Measurements from ENCODE around the gene TBK1. TPM values are rescaled to one million over a fixed set of nuclear protein-coding genes. Genes with fewer than 3 reads are reported as not detected.
A peak's percentile ranks its signal among the peaks of the same experiment; 100 is the strongest.

TBK1 gene
- total and polyA plus RNA-seq, 9 of the 15 experiments (the other 6 are each of a cell fraction or from before 2014, with no cell fraction given) = 20.4 to 42.0 (median 27.8) TPM

DNA sequence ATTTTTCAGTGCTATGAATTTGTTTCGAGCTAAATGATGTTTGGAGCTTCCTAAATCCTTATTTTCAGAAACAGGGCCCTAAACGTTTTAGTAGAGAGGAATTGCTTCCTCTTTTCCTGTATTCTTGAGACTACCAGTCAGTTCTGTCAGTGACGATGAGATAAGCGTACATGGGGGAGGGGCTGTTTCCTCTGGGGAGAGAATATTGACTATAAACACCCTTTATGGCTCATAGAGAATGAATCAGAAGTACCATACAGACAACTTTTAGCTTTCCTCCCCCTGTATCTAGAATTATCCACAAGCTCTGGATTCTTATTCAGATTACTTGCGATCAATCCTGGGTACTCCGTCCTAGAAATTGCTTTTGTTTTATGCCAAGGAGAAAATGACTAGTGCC is 5.1 kb downstream of the TBK1 start (continued):
- no peak for TF ChIP-seq RNF219 (CRISPR knock-in tag; IDR thresholded peaks at IDR 0.05)
- no peak for TF ChIP-seq RERE (CRISPR knock-in tag; IDR thresholded peaks at IDR 0.05; ENCODE audit: borderline replicate concordance)
- no peak for TF ChIP-seq POLR2AphosphoS2 (IDR thresholded peaks at IDR 0.05; ENCODE audit: low read length)
- no peak for TF ChIP-seq HDAC2 (IDR thresholded peaks at IDR 0.05)
- no peak for TF ChIP-seq TSC22D4 (tag; IDR thresholded peaks at IDR 0.05)
- TF ChIP-seq NCOA2 (IDR thresholded peaks at IDR 0.05; ENCODE audit: partially characterized antibody in 2 of 2) = no peak
- TF ChIP-seq ZFPM2 (CRISPR knock-in tag; IDR thresholded peaks at IDR 0.05) = no peak
- TF ChIP-seq MEIS2 (IDR thresholded peaks at IDR 0.05; ENCODE audit: partially characterized antibody) = peak; percentile 79
- TF ChIP-seq ZNF431 (CRISPR knock-in tag; IDR thresholded peaks at IDR 0.05) = no peak
- no peak for TF ChIP-seq MECOM (CRISPR knock-in tag; IDR thresholded peaks at IDR 0.05)
- TF ChIP-seq SAFB2 (IDR thresholded peaks at IDR 0.05; ENCODE audit: borderline replicate concordance, low read depth, low read length, severe bottlenecking) = no peak
- no peak for TF ChIP-seq SP1 (CRISPR knock-in tag; IDR thresholded peaks at IDR 0.05)
- no peak for TF ChIP-seq LCOR (CRISPR knock-in tag; IDR thresholded peaks at IDR 0.05)
- TF ChIP-seq CREB3 (tag; conservative IDR thresholded peaks at IDR 0.05; ENCODE audit: low read depth) = no peak
- TF ChIP-seq HIVEP1 (CRISPR knock-in tag; IDR thresholded peaks at IDR 0.05) = no peak
- TF ChIP-seq MAZ (CRISPR knock-in tag; conservative IDR thresholded peaks at IDR 0.05 in 1 of 2, IDR thresholded peaks at IDR 0.05 in 1 of 2) = peak in 1 of 2 experiments; percentile 90; a peak in 3 of 4 replicates
- no peak for TF ChIP-seq HNRNPL (IDR thresholded peaks at IDR 0.05; ENCODE audit: low read depth, low read length)
- TF ChIP-seq VEZF1 (CRISPR knock-in tag; IDR thresholded peaks at IDR 0.05) = peak; percentile 74; the same call in 1 of the 2 replicates
